Esophagus (tissue), 2 donors: Measurements from ENCODE around the gene UBXN6. TPM values are rescaled to one million over a fixed set of nuclear protein-coding genes. Genes with fewer than 3 reads are reported as not detected.

Experiments used
- H3K27ac ChIP-seq, 2 donors: one replicate each; pipeline ENCODE4 v1.5.1; 2013; ENCODE audit warnings: low read depth in 2 of 2, mild to moderate bottlenecking in 2 of 2, inconsistent platforms in 1 of 2, low read length in 1 of 2, moderate library complexity in 1 of 2
- H3K27me3 ChIP-seq, 2 donors: one replicate each; pipeline ENCODE4 v1.6.1; 2013; ENCODE audit warnings: low read length in 2 of 2, control low read depth in 1 of 2, mild to moderate bottlenecking in 1 of 2; ENCODE audit not compliant: insufficient read depth in 2 of 2, control insufficient read depth in 1 of 2
- H3K36me3 ChIP-seq, 2 donors: one replicate each; pipeline ENCODE4 v1.6.1; 2013; ENCODE audit warnings: low read length in 1 of 2; ENCODE audit not compliant: control insufficient read depth in 2 of 2, insufficient read depth in 2 of 2
- H3K4me1 ChIP-seq, 2 donors: one replicate each; pipeline ENCODE4 v1.6.1; 2013; ENCODE audit warnings: low read length in 1 of 2; ENCODE audit not compliant: control insufficient read depth in 2 of 2, insufficient read depth in 2 of 2
- H3K4me3 ChIP-seq, 2 donors: one replicate each; pipeline ENCODE4 v1.5.1; 2013; ENCODE audit warnings: low read length in 2 of 2, mild to moderate bottlenecking in 2 of 2, low read depth in 1 of 2, moderate library complexity in 1 of 2
- H3K9me3 ChIP-seq, 2 donors: one replicate each; pipeline ENCODE4 v1.6.1; 2013; ENCODE audit warnings: mild to moderate bottlenecking in 2 of 2, low read depth in 1 of 2, low read length in 1 of 2, moderate library complexity in 1 of 2; ENCODE audit not compliant: control insufficient read depth in 2 of 2, insufficient read depth in 1 of 2
- WGBS, 2 donors: extraction: QIAGEN DNeasy Blood & Tissue Kit; methylation state at CpG; one replicate each; pipeline ENCODE4 v1.1.7; 2013; 5-methylcytosine and 5-hydroxymethylcytosine counted together
- polyA plus RNA-seq, 2 donors: library from polyadenylated mRNA; stranded (reverse); fragments of 200-250 nt; gene quantifications; one replicate each; pipeline ENCODE4 v1.2.3, GENCODE V29; 2013
- donor health status: healthy with polysubstance abuse.
- donor health status: Bipolar disorder and iron deficiency.

Gene UBXN6
- polyA plus RNA-seq, 2 donors: 71.3 to 82.8 TPM

DNA sequence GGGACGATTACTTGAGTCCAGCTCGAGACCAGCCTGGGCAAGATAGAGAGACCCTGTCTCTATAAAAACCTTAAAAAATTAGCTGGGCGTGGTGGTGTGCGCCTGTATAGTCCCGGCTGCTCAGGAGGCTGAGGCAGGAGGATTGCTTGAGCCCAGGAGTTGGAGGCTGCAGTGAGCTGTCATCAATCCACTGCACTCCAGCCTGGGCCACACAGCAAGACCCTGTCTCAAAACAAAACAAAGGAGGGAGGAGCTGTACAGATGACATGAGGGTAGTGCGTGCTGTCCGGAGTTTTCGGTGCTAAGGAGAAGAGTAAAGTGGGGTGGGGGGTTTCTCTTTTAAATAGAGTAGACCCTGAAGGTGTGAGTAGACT, 37.1 kb upstream of the UBXN6 start:
- H3K27me3 ChIP-seq: no peaks in the 10 kb centered on the region
- H3K36me3 ChIP-seq: peaks cover 13 to 74% of the 10 kb centered on the region in 2 donors
- WGBS, 2 donors: 96% methylated on average over 8 of the region's 8 CpGs
- no peak overlapping the region for H3K27ac ChIP-seq
- H3K9me3 ChIP-seq: no peaks in the 10 kb centered on the region
- no peak overlapping the region for H3K4me3 ChIP-seq
- H3K4me1 ChIP-seq: no peaks in the 10 kb centered on the region

DNA sequence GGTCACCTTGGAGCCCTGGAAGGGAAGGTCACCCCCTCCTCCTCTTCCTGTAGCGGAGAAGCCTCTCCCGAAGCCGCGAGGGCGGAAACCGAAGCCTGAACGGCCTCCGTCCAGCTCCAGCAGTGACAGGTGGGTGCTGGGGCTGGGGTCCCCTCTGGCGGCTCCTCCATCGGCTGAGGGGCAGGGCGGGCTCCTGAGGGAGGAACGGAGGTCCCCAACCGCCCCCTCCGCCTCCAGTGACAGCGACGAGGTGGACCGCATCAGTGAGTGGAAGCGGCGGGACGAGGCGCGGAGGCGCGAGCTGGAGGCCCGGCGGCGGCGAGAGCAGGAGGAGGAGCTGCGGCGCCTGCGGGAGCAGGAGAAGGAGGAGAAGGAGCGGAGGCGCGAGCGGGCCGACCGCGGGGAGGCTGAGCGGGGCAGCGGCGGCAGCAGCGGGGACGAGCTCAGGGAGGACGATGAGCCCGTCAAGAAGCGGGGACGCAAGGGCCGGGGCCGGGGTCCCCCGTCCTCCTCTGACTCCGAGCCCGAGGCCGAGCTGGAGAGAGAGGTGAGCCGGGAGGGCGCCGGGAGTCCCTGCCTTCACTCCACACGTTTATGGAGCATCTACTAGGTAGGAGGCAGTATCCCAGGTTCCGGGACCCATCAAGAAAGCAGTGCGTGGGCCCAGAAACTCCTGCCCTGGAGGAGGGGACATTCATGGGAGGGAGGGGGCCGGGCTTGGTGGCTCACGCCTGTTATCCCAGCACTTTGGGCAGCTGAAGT, 36.5 kb upstream of the UBXN6 start:
- Histone ChIP-seq H3K4me3 (no peak overlapping the region), H3K27ac (no peak overlapping the region), H3K9me3 (no peaks in the 10 kb centered on the region), H3K4me1 (no peaks in the 10 kb centered on the region), H3K36me3 (peaks cover 14 to 73% of the 10 kb centered on the region in 2 donors), H3K27me3 (no peaks in the 10 kb centered on the region)
- WGBS, 2 donors: 96% methylated on average over 53 to 61 of the region's 61 CpGs

DNA sequence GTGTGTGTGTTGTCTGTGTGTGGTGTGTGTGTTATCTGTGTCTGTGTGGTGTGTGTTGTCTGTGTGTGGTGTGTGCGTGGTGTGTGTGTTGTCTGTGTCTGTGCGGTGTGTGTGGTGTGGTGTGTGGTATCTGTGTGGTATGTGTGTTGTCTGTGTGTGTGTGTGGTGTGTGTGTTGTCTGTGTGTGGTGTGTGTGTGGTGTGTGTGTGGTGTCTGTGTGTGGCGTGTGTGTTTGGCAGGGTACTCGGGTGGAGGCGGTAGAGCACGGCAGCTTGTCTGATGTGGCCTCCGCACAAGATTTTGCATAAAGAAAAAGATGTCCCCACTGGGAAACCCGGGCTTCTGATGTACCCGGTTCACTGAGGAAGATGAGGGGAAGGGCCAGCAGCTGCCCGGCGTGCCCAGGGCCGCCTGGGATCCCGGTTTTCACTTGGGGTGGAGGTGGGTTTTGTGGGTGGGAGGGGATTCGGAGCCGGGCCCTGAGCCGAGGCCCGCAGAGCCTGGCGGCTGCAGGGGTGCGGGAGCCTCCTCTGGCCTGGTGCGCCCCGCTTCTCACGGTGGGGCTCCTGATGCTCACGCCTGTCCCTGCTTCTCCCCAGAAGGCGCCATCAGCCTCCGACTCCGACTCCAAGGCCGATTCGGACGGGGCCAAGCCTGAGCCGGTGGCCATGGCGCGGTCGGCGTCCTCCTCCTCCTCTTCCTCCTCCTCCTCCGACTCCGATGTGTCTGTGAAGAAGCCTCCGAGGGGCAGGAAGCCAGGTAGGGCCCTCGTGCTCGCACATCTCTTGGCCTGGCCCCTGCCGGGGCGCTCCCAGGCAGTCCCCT, 35.7 kb upstream of the UBXN6 start:
- WGBS, 2 donors: 95% methylated on average over 27 to 41 of the region's 41 CpGs
- no peaks in the 10 kb centered on the region for H3K4me1 ChIP-seq
- H3K27ac ChIP-seq: no peak overlapping the region
- H3K27me3 ChIP-seq: no peaks in the 10 kb centered on the region
- peaks cover 14 to 72% of the 10 kb centered on the region in 2 donors for H3K36me3 ChIP-seq
- H3K4me3 ChIP-seq: no peak overlapping the region
- H3K9me3 ChIP-seq: peaks cover 0 to 2% of the 10 kb centered on the region in 2 donors

DNA sequence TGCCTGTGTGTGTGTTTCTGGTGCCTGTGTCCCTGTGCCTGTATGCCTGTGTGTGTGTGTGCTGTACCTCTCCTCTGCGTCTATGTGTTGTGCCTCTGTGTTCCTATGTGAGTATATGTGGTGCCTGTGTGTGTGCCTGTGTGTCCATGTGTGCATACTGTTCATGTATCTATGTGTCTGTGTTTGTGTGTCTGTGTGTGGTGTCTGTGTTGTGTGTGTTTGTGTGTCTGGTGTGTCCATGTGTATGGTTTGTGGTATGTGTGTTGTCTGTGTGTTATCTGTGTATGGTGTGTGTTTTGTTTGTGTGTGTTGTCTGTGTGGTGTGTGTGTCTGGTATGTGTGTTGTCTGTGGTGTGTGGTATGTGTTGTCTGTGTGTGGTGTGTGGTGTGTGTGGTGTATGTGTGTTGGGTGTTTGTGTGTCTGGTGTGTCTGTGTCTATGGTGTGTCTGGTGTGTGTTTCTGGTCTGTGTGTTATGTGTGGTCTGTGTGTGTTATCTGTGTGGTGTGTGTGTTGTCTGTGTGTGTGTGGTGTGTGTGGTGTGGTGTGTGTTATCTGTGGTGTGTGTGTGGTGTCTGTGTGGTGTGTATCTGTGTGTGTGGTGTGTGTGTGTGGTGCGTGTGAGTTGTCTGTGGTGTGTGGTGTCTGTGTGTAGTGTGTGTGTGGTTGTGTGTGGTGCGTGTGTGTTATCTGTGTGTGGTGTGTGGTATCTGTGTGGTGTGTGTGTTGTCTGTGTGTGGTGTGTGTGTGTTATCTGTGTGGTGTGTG, 34.9 kb upstream of the UBXN6 start:
- WGBS, 2 donors: 96% methylated on average over 3 of the region's 3 CpGs
- Histone ChIP-seq H3K4me1 (no peaks in the 10 kb centered on the region), H3K36me3 (peaks cover 14 to 68% of the 10 kb centered on the region in 2 donors), H3K27me3 (no peaks in the 10 kb centered on the region), H3K9me3 (peaks cover 0 to 2% of the 10 kb centered on the region in 2 donors), H3K27ac (no peak overlapping the region), H3K4me3 (no peak overlapping the region)

DNA sequence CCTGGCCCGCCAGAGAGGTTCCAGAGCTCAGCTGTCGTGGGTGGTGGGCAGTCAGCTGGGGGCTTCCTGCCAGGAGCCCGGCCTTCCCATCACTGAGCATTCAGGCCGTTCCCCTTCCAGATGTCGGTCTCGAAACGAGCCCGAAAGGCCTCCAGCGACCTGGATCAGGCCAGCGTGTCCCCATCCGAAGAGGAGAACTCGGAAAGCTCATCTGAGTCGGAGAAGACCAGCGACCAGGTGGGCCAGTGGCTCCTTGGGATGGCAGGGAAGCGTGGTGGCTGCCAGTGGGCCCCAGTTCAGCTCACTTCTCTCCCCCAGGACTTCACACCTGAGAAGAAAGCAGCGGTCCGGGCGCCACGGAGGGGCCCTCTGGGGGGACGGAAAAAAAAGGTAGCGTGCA, 33.9 kb upstream of the UBXN6 start:
- no peak overlapping the region for H3K27ac ChIP-seq
- peaks cover 14 to 65% of the 10 kb centered on the region in 2 donors for H3K36me3 ChIP-seq
- no peaks in the 10 kb centered on the region for H3K4me1 ChIP-seq
- WGBS, 2 donors: 96 to 97% methylated on average over 21 of the region's 21 CpGs
- peaks cover 0 to 2% of the 10 kb centered on the region in 2 donors for H3K9me3 ChIP-seq
- no peak overlapping the region for H3K4me3 ChIP-seq
- no peaks in the 10 kb centered on the region for H3K27me3 ChIP-seq

DNA sequence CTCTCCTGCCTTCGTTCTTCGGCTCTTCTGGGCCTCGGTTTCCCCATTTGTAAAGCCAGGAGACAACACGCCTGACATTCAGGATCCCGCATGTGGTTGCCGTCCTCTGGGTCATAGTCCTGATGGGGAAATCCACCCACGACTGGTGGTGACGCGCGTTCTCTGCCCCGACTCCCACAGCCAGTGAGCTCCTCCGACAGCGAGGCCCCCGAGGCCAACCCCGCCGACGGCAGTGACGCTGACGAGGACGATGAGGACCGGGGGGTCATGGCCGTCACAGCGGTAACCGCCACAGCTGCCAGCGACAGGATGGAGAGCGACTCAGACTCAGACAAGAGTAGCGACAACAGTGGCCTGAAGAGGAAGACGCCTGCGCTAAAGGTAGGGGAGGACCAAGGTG, 30.9 kb upstream of the UBXN6 start:
- WGBS, 2 donors: 93 to 94% methylated on average over 29 of the region's 29 CpGs

DNA sequence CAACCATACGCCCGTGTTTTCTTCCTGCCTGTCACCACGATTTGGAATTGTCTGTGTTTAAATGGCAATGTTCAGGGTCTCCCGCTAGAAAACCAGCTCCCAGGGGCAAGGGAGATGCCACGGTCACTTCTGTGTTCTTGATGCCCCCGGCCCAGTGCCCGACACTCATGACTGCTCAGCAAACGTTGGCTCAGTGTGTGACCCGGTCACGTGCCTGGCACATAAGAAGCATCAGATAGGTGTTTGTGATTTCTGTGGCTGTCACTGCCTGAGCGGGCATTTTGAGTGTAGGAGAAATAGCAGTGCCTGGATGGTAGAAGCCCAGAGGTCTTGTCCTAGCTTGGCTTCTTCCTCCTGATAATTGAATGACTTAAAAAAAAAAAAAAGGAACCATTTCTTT, 30.0 kb upstream of the UBXN6 start:
- Histone ChIP-seq H3K9me3 (peaks cover 0 to 2% of the 10 kb centered on the region in 2 donors), H3K4me1 (no peaks in the 10 kb centered on the region), H3K27ac (no peak overlapping the region), H3K4me3 (no peak overlapping the region), H3K36me3 (peaks cover 3 to 41% of the 10 kb centered on the region in 2 donors), H3K27me3 (no peaks in the 10 kb centered on the region)
- 88 to 92% methylated on average over 11 of the region's 11 CpGs for WGBS, 2 donors

More for the DNA sequence above, 30.9 kb upstream of the UBXN6 start:
- no peaks in the 10 kb centered on the region for H3K27me3 ChIP-seq
- no peak overlapping the region for H3K4me3 ChIP-seq
- H3K36me3 ChIP-seq: peaks cover 3 to 45% of the 10 kb centered on the region in 2 donors
- no peak overlapping the region for H3K27ac ChIP-seq
- H3K9me3 ChIP-seq: peaks cover 0 to 2% of the 10 kb centered on the region in 2 donors
- H3K4me1 ChIP-seq: no peaks in the 10 kb centered on the region

DNA sequence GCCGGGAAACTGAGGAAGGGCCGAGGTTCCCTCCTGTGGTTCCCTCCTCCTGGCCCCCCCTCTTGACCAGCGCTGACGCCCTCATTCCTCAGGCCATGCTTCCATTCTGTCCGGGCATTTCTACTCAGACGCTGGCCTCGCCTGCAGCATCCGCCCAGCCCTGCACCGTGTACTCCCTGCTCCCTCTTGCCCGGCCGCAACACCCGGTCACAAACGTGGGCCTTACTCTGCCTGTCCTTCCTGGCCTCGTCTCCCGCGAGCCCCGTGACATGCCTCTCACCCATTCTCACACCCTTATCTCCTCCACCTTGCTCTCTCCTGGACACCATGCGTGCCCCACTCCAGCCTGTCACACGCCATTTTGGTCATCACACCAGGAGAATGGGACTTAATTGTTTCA, 25.8 kb upstream of the UBXN6 start:
- H3K9me3 ChIP-seq: peaks cover 0 to under 1% of the 10 kb centered on the region in 2 donors
- peaks cover 0 to 13% of the 10 kb centered on the region in 2 donors for H3K36me3 ChIP-seq
- no peak overlapping the region for H3K27ac ChIP-seq
- H3K4me1 ChIP-seq: no peaks in the 10 kb centered on the region
- 90 to 94% methylated on average over 19 of the region's 19 CpGs for WGBS, 2 donors
- no peaks in the 10 kb centered on the region for H3K27me3 ChIP-seq
- no peak overlapping the region for H3K4me3 ChIP-seq

DNA sequence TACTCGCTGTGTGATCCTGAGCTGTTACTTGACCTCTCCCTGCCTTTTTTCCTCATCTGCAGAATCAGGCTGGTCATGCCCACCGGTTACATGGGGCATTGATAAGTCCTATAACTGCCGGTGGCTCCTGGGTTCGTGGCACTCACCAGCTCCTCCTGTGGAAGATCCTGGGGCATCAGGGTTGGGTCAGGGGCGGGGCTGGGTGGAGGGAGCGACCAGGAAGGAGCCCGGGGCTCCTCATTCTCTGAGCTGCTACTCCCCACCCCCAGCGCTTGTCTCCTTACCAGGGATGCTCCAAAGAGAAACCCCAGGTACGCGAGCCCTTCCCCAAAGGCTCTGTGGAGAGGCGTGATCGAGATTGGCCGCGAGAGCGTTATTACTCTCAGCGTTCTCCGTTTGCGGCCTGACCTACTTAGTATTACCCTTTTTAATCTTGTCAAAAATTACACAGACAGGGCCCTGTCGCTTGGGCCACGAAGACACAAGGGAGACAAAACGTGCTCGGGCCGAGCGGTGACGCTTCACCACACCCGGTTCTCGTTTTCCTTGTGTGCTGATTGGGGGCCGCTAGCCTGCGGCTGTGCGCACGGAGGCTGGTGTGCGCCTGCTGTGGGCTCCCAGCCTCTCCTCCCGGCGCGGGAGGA, 25.2 kb upstream of the UBXN6 start:
- H3K9me3 ChIP-seq: no peaks in the 10 kb centered on the region
- H3K36me3 ChIP-seq: peaks cover 0 to 13% of the 10 kb centered on the region in 2 donors
- H3K27me3 ChIP-seq: no peaks in the 10 kb centered on the region
- WGBS, 2 donors: 92 to 93% methylated on average over 35 of the region's 35 CpGs
- H3K27ac ChIP-seq: no peak overlapping the region
- H3K4me1 ChIP-seq: no peaks in the 10 kb centered on the region
- H3K4me3 ChIP-seq: no peak overlapping the region
